GM15510 (cell line): ENCODE data around the gene FRMD3.

Experiments used
- POLR2A ChIP-seq: IDR thresholded peaks from 3 replicates; pipeline ENCODE4 v1.6.1; 2011; ENCODE audit warnings: borderline replicate concordance; ENCODE audit not compliant: insufficient read length; ENCODE audit errors: extremely low read depth

FRMD3 gene

GRCh38 chr9:83257937-83258891 is 280.0 kb downstream of the FRMD3 start:
- no peak for TF ChIP-seq POLR2A

- TF ChIP-seq POLR2A: no peak
Measured at GRCh38 chr9:83247732-83248131, 290.5 kb downstream of the FRMD3 start.

GRCh38 chr9:83245979-83246659 is 292.1 kb downstream of the FRMD3 start:
- no peak for TF ChIP-seq POLR2A

GRCh38 chr9:83242066-83242465 is 296.1 kb downstream of the FRMD3 start:
- TF ChIP-seq POLR2A: no peak

- no peak for TF ChIP-seq POLR2A
Measured at GRCh38 chr9:83240671-83241070, 297.5 kb downstream of the FRMD3 start.

DNA sequence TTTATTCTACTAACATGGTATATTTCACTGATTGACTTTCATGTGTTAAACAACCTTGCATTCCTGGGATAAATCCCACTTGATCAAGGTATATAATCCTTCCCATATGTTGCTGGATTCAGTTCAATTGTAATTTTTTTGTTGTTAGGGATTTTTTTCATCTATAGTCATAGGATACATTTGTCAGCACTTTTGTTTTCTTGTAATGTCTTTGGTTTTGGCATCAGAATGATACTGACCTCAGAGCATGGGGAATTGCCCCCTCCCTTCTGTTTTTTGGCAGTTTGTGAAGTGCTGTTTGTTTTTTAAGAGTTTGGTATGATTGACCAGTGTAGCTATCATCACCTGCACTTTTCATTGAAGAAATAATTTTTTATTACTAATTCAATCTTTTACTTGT is 298.5 kb downstream of the FRMD3 start:
- TF ChIP-seq POLR2A: no peak

DNA sequence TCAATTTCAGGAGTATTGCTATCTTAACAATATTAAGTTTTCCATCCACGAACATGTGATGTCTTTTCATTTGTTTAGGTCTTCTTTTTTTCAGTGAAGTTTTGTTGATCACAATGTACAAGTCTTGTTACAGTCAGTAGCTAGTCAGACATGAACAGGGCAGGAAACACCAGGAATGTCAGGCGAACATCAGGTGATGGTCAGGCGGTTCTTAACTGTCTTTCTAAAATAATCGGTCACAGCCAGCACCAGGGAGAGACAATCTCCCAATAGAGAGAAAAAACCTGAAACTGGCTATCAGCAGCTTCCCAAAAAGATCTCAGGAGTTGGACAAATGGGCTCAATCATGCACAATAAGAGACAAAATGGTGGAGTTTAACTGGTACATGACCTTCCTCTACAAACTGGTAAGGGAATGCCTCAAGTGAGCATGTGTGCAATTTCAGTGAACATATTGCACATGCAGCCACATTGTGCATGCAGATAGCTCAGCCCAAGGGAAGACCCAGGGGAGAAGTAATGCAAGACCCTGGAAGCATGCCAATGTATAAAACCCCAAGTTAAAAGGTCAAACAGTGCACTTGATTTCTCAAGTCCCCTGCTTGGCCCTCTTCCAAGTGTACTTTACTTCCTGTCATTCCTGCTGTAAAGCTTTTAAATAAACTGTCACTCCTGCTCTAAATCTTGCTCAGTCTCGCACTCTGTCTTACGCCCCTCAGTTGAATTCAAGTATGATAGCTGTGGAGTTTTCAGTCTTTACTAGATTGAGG is 299.1 kb downstream of the FRMD3 start:
- TF ChIP-seq POLR2A: no peak

DNA sequence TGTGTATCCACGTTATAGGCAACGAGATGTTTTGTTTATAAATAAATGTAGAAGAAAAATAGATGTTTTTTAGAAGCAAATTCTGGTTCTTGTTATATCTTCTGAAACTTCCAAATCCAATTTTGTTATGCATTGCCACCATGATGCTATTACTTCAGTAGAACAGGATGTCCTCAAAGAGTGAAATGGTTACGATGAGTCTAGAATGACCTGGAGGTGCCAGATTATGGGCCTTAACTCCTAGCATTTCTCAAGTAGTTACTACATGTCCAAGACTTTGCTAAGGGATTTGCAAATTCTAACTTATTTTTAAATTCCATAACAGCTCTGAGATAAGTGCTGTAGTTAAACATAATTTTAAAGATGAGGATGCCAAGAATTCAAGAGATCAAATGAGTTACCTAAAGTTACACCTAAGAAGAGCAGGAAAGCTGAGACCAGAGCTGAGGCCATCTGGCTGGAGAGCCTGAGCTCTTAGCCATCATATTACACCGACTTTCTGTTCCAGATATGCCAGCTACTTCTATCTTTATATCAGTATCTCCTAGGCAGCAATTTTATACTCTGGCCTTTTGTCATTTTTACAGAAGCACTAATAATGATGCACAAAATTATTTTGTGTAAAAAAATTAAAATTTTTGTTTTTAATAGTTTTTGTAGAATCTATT is 302.0 kb downstream of the FRMD3 start:
- TF ChIP-seq POLR2A: no peak

DNA sequence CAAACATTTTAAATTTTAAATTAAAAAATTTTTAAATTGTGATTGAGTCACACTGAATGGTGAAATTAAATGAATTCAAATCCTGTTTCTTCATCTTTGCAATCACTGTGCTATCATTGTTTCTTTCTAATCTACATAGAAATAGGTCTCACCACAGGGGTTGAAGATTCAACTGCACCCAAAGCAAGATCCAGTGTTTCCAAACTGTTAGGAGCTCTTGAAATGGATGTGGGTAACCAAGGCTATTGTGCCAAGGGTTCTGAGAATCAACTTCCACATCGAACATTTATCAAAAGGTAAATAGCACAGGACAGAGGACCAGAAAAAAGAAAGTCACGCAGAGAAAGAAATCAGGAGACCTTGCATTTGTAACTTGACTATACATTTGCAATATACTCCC is 302.7 kb downstream of the FRMD3 start:
- TF ChIP-seq POLR2A: no peak

- no peak for TF ChIP-seq POLR2A
Measured at GRCh38 chr9:83234541-83234940, 303.7 kb downstream of the FRMD3 start.

GRCh38 chr9:83233647-83234046 is 304.6 kb downstream of the FRMD3 start:
- no peak for TF ChIP-seq POLR2A

DNA sequence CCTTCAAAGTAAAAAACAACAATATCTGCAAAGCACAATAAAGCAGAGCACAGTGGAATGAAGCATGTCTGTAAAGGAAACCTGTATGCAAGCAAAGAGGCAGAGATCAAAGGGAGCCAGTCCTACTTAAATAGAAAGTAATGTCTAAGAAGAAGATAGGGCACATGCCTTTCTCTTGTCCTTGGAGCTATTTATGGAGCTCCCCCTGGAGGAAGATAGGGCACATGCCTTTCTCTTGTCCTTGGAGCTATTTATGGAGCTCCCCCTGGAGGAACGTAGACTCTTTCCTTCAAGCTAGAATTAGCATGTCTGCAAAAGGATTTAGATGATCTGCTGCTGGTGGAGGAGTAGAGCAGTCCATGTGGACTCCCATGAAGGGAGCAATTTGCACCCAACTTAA is 307.2 kb downstream of the FRMD3 start:
- no peak for TF ChIP-seq POLR2A

GRCh38 chr9:83220730-83221129 is 317.5 kb downstream of the FRMD3 start:
- no peak for TF ChIP-seq POLR2A

DNA sequence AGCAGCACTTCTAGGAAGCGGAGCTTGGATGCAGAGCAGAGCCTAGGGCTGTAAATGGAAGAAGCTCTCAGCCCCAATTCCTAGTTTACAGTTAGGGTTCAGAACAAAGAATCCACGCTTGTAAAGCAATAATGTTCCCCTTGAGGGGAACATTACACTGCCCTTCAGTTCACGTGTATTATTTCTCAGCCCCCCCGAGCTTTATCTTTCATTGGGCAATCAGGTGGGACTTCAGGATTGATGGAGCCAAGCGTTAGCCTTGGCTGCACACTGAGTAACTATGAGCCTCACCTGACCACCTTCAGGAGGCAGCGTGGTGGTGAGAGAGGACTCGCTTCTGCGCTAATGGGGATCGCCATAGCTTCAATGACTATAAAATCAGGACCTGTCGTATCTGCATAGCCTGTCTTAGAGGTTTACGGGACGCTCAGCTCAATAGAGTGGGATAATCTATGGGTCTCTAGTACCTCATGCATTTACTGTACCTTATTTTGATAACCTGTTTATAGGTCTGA is 318.2 kb downstream of the FRMD3 start:
- no peak for TF ChIP-seq POLR2A

GRCh38 chr9:83219154-83219923 is 318.9 kb downstream of the FRMD3 start:
- no peak for TF ChIP-seq POLR2A
